IPS-18c (cell line): ENCODE results near the gene RIMBP2.

Experiments used
- H3K4me3 ChIP-seq: 2 replicates; pipeline ENCODE4 v1.7.0; 2013; ENCODE audit warnings: low read depth, mild to moderate bottlenecking, low read length, moderate library complexity; ENCODE audit not compliant: insufficient read depth
- H3K9me3 ChIP-seq: one replicate; pipeline ENCODE4 v1.6.1; 2013; ENCODE audit warnings: mild to moderate bottlenecking, low read length, moderate library complexity; ENCODE audit not compliant: control insufficient read depth, insufficient read depth

Gene RIMBP2

DNA sequence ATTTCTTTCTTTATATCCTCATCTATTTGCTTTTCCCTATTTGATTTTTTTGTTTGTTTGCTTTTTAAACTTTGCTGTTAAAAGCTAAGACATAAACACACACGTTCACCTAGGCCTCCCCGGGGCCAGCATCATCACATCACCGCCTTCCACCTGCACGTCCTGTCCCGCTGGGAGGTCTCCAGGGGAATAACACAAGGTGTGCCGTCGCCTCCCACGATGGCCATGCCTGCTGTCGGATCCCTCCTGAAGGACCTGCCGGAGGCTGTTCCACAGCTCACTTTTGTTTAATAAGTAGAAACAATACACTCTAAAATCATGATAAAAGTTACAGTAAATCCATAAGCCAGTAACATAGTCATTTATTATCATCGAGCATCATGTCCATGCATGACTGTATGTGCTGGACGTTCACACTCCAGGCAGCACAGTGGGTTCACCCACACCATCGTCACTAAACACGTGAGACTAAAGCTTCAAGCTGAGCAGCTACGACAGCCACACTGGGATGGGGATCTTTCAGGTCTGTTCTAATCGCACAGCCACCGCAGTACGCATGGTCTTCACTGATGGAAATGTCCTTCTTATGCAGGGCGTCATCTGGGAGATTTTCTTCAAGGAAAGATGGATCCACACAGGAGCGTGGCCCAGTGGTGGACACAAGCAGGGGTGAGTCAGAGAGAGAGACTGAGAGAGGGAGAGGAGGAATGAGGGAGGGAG, 3.6 kb downstream of the RIMBP2 start:
- Histone ChIP-seq H3K4me3 (no peak overlapping the region), H3K9me3 (peaks cover 3% of the 10 kb centered on the region)

DNA sequence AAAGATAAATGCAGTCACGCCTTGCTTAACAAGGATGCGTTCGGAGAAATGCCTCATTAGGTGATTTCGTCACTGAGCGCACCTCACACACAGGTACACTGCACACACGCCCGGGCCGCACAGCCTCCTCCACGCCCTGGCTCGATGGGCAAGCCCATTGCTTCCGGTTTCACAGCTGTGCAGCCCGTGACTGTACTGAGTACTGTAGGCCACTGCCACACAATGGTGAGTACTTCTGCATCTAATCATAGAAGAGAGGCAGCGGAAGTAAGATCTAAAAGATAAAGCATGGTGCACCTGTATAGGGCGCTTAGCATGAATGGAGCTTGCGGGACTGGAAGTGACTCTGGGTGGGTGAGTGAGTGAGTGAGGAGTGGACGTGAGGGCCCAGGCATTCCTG, 4.3 kb downstream of the RIMBP2 start:
- H3K9me3 ChIP-seq: no peaks in the 10 kb centered on the region
- H3K4me3 ChIP-seq: no peak overlapping the region

DNA sequence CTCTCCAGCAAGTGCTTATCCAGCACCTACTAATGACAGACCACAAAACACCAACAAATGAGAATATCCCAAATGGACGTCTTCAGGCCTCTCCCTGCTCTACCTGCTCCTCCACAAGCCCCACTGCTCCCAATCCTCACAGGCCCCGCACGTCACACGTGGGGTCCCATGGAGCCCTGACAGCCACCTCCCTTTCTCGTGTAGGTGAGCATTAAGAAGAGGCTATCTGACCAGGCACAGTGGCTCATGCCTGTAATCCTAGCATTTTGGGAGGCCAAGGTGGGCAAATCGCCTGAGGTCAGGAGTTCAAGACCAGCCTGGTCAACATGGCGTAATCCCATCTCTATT, 5.4 kb downstream of the RIMBP2 start:
- Histone ChIP-seq H3K9me3 (no peaks in the 10 kb centered on the region), H3K4me3 (no peak overlapping the region)

DNA sequence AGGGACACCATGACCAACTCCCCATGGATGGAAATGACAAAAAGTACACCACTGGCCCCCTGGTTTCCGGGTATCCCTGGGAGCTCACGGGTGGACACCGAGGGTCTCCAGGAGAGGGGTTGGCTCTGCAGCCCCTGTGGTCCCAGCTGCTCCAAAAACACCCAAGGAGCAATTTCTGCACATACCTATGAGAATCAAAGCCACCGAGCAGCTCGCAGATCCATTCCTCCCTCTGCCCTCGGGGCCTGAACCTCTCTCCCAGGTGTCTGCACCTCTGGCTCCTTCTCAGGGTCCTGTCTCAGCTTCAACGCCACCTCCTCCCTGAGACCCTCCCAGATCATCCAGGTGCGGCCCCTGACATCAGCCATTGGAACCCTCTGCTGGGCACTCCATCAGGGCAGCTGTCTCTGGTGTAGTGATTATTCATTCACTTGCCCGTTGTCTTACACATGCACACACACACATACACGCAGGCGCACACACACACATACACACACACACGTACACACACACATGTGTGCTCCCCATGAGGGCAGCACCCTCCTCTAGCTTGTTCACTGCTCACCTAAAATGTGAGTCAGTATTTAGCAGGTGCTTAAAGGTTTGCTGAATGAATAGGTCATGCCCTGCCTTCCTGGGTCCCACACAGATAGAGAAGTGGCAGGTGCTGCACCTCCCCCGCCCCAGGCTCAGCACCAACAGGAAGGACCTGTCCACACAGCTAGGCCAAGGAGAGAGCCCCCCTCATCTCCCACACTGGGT, 5.9 kb downstream of the RIMBP2 start:
- Histone ChIP-seq H3K4me3 (no peak overlapping the region), H3K9me3 (no peaks in the 10 kb centered on the region)

DNA sequence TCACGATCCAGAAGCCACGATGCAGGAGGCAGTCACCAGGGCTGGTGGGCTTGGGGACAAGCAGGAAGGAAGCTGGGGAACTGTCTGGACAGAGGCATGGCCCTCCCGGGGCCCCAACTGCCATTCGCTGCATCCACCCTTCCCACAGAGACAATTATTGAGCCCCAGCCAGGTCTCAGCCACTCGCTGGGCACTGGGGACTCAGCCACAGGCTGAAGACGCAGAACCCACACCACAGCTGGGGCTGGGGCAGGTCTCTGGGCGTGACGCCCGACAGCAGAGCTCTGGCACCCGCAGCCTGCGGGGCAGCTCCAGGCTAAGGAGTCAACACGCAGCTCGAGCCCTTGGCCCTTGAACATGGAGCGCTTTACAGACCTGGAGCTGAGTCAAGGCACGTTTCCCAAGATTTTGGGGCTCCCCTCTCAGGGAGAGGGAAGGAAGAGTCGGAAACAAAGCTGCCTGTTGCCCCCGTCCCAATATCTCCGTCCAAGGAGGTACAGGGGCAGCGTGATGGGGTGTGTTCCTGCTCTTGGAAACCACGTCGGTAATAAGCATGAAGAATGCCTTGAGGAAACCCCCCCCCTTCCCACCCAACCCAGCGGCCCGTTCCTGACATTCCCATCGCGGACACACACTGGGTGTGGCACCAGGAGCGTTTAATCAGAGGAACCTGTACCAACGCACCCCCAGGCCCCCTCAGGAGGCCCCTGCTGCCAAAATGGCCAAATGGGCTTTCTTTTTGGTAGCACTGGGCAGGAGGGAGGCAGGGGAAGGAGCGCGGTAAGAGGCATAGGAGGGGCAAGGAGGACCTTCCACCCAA, 6.7 kb downstream of the RIMBP2 start:
- H3K4me3 ChIP-seq: no peak overlapping the region
- H3K9me3 ChIP-seq: no peaks in the 10 kb centered on the region

DNA sequence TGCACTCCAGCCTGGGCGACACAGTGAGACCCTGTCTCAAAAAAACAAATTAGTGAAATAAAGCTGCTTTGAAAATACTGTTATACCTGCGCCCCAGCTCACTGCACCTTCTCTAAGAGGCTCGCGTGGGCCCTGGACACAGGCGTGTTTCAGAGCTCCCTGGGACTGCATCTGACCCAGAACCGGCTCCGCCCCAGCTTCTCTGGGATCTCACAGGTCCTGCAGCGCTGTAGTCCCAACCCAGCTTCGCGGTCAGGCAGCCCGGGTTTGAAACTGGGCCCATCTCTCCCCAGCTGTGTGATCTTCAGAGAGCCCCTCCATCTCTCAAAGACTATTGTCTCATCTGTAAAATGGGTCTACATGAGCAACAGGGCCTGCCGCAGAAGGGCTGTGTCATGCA, 7.5 kb downstream of the RIMBP2 start:
- Histone ChIP-seq H3K4me3 (no peak overlapping the region), H3K9me3 (no peaks in the 10 kb centered on the region)

DNA sequence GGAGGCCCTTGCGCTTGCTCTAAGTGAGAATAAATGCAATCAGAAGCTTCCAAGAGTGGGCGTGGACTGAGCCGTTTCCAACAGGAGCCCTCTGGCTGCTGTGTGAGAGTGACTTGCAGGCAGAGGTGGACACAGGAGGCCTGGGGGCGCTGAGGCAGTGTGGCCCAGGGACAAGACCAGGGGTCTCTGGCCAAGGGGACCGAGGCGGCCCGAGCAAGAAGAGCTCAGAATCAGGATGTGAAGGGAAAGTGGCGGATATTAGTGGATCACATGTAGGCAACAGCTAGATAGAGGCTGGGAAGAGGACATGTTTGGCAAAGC, 8.6 kb downstream of the RIMBP2 start:
- Histone ChIP-seq H3K4me3 (no peak overlapping the region), H3K9me3 (no peaks in the 10 kb centered on the region)

DNA sequence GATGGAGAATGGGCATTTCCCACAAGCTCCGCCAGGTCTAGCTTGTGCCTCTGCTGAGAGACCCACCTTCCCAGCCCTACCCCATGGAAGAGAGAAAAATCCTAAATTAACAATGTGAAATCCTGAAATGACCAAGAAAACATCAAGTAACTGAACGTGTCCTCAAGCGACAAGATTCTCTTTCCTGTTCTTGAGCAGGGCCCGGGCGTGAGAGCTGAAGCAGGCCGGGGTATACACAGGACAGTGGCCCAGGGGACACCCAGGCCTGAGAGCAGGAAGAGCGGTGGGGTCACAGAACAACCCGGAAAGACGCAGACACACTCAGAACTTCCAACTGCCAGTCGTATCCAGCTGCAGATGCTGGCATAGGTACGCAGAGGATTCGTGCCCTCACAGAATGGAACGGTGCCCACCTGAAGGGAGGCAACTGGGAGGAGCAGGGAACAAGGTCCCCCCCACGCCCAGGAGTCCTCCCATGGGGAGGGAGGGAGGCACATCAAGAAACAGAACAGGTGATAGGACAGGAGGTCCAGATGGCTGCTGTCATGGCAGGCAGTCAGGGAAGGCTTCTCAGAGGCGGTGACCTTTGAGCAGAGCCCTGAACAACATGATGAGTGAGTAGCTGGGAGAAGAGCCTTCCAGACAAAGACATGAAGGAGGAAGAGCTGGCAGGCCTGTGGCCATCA, 9.1 kb downstream of the RIMBP2 start:
- Histone ChIP-seq H3K9me3 (no peaks in the 10 kb centered on the region), H3K4me3 (no peak overlapping the region)

DNA sequence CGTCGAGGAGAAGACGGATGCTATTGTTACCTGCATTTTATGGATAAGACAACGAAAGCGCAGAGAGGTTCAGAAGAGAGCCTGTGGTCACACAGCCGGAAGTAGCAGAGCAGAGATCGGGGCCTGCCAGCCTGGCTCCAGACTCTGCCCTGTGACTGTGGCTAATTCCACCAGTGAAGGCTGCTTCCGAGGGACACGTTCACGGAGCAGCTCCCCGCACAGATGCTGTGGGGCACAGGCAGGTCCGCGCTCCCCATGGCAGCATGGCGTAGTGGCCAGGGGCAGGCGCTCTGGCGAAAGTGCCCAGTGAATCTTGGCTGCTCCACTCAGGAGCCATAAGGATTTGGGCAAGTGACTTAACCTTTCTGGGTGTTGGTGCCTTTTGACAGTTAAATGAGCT, 9.8 kb downstream of the RIMBP2 start:
- Histone ChIP-seq H3K4me3 (no peak overlapping the region), H3K9me3 (no peaks in the 10 kb centered on the region)

DNA sequence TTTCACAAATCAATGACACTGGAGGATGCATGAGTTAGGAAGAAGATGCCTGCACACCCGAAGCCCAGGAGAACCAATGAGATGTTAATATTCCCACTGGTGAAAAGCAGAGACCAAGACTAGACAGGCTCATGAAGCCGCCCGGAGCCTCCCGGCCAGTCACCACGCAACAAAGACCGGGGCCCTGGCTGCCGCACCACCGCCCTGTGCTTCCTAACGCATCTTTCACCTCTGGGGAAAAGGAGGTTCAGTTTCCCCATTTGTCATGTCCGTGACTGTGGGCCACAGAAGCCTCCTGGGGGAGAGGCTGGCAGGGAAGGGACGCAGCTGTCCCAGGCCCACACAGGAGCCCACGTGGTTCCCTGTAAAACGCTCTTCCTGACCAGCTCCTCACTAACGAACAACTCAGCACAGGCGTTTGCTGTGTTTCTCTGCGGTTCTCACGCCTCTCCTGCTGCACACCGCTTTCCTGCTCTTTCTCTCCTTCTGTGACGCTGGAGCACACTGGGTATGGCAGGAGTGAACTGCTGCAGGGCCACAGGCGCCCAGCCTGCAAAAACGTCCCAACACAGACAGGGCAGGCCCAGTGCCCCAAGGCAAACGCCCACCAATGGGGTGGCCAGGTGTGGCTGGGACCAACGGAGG, 10.8 kb downstream of the RIMBP2 start:
- Histone ChIP-seq H3K9me3 (no peaks in the 10 kb centered on the region), H3K4me3 (no peak overlapping the region)

DNA sequence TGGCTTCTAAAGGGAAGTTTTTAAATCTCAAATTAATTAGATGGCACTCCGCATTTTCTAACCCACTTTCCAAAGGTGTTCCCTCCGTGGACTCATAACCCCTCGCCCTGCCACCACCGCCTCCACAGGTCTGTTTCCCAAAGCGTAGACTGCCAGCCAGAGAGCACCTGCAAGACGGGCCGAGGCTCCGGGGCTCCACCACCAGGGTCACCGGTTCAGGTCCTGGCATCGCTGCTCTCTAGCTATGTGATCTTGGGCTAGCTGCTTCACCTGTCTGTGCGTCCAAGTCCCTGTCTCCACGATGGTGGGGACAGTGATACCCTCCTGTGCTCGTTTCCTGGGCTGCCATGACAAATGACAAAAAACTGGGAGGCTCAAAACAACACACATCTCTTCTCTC, 11.5 kb downstream of the RIMBP2 start:
- Histone ChIP-seq H3K4me3 (no peak overlapping the region), H3K9me3 (no peaks in the 10 kb centered on the region)

DNA sequence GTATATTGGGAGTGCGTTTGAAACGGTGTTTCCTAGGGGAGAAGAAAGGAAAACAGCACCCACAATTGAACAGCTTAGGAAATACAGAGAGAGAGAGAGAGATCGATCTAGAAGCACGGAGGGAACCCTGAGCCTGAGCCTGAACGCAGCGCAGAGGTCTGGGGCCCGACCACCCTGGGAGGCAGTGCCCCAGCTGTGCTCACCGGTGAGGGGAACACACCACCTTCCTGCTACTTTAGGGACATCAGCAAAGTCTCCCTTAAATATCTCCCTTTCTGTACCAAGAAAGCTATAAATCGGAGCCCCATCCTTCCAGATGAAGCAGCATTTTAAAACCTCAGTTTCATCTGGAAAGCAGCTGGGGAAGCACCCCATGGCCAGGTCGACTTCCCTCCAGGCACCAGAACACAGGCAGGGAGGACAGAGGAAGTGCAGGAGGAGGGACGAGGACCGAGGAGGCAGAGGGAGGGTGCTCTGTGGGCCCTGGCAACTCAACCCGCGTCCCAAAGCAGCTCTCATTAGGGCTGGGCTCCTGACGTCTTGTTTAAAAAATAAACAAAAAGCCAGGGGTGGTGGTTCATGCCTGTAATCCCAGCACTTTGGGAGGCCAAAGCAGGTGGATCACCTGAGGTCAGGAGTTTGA, 12.2 kb downstream of the RIMBP2 start:
- no peaks in the 10 kb centered on the region for H3K9me3 ChIP-seq
- H3K4me3 ChIP-seq: no peak overlapping the region

DNA sequence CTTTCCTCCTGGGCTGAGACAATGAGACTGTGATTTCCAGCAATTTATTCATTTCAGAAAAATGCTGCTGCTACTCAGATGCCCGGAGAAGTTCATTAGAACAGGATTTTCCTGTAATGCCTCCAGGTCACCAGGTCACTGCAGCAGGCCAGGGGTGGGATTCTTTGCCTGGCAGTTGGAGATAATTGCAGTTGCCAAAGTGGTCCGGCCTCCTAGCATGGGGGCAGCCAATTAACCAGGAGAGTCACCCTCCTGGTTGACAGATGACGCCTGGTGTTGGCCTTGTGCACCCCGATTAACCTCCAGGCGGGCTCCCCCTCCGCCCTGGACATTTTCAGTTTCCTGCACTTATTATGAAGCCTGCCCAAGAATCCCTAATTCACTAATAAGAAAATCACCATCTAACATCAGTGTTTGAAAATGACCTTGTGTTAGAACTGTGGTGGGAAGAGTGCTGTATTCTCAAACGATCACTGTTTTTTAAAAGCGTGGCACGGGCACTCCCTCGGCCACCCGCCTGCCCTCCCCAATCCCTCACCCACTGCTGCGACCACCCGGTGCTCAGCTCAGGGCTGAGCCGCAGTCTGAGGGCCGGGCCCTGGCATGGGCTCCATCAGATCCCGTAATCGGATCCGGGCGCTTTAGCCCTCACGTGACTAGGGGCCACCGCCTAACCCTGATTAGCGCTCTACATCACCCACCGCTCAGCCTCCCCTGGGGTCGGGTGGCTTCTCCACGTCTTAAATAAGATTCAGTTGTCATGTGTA, 12.9 kb downstream of the RIMBP2 start:
- Histone ChIP-seq H3K4me3 (no peak overlapping the region), H3K9me3 (no peaks in the 10 kb centered on the region)

DNA sequence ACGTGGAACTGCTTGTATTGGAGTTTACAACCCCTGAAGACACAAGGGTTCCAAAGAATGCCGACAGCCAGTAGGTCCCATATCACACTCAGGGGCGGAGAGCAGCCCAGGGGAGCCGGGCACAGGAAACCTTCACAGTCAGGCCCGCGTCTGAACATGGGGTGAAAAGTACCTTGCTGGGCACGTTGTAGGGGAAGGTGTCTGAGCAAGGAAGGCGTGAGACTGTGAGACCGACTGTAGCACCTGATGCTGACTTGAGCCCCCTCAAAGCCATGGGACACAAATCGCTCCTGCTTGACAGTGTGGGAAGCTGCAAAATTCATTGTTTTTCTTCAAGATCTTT, 14.7 kb downstream of the RIMBP2 start:
- Histone ChIP-seq H3K4me3 (no peak overlapping the region), H3K9me3 (no peaks in the 10 kb centered on the region)

DNA sequence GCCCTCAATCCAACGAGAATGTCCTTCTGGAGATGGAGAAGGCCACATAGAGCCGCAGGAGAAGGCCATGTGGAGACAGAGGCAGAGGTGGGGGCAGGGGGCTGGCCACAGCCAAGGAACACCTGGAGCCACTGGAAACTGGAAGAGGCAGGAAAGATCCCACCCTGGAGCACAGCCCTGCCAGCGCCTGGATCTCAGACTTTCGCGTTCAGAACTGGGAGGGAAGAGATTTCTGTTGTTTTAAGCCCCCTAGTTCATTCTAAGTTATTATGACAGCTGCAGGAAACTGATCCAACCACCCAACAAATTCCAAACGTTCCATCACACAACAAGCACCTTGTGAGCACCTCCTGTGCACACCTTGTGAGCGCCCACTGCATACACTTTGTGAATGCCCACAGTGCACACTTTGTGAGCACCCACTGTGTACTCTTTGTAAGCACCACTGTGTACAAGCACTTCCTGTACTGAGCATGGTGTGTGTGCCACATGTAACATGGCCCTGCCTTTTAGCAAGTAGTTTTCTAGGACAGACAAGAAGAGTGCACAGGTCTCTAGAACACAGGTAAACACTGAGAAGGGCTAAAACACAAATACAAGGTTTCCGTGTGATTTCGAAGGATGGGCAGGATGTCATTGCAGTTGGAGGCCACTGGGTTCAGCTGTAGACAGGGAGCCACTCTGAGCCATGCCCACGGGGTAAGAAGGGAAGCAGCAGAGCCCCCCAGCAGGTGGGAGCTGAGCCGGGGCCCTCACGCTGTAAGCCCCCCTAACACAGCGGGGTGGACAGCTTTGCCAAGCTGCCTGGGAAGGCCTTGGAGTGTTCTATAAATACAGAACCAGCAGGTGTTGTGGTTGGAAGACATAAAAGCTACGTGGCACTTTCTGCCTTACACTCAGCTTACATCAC, 15.4 kb downstream of the RIMBP2 start:
- H3K4me3 ChIP-seq: no peak overlapping the region
- no peaks in the 10 kb centered on the region for H3K9me3 ChIP-seq
